Neural progenitor cell (in vitro differentiated cells): ENCODE measurements around the gene IL21R.
"Not testable (repeated sequence)": the region's sequence is repeated elsewhere in the genome, so short reads cannot be mapped to it uniquely, and the experiment has no call there.

ENCODE experiments used
- CTCF ChIP-seq: fragments of 200-600 bp; sonication (generic); IDR thresholded peaks from 2 replicates; pipeline ENCODE4 v1.5.1; 2017; ENCODE audit warnings: antibody characterized with exemption, mild to moderate bottlenecking
- EZH2 ChIP-seq: fragments of 200-600 bp; sonication (generic); IDR thresholded peaks from 2 replicates; pipeline ENCODE4 v1.6.1; 2017; ENCODE audit warnings: antibody characterized with exemption, mild to moderate bottlenecking, moderate library complexity
- EZH2phosphoT487 ChIP-seq: fragments of 200-600 bp; sonication (generic); IDR thresholded peaks from 2 replicates; pipeline ENCODE4 v1.6.1; 2017; ENCODE audit warnings: antibody characterized with exemption

GRCh38 chr16:27409958-27410357 lies 8.0 kb downstream of the IL21R start:
- TF ChIP-seq CTCF, EZH2, EZH2phosphoT487: not testable (repeated sequence)
